Activated CD4-positive, alpha-beta T cell treated with anti-CD3 and anti-CD28 coated beads, Interleukin-2, amount 50 U/mL, for 24 hours (primary cell): Measurements from ENCODE around the gene TESK2.

ENCODE experiments used
- DNase-seq, 2 donors: peaks; one replicate each; pipeline ENCODE4 v3.0.0-alpha.2; 2020; ENCODE audit warnings: low read depth in 1 of 2, low spot score in 1 of 2

The TESK2 gene

DNA sequence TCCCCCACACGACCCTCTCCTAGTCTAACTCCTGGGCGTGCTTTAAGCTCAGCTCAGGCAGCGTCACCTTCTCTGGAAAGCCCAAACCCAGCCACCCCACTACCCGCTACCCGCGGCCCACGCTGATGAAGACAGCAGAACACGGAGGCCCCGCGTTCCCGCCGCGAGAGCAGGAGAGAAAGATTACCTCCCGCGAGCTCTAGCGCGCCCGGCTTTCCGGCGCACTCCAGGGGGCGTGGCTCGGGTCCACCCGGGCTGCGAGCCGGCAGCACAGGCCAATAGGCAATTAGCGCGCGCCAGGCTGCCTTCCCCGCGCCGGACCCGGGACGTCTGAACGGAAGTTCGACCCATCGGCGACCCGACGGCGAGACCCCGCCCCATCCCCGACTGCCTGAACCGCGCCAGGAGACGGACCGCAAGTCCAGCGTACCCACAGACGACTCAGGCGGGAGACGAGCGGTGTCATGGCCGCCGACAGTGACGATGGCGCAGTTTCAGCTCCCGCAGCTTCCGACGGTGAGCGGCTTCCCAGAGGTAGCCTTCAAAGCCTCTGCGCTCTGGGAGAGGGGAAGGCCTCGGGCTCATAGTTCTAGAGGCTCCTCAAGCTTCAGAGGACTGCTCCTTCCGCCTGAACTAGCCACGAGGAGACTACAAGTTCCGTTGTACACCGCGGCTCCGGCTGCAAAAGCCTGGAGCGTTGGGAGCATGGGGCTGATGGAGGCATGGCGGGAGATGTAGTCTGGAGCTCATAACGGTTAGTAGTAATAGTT, 151.0 kb downstream of the TESK2 start, which contains the start of the genes MUTYH and TOE1:
TSS of gene MUTYH (minus strand) at position 652 of the 770 bp plus-strand sequence. CDS start 5,935 bp downstream, outside the sequence.
TSS of gene TOE1 (plus strand) at position 382 of the 770 bp plus-strand sequence. CDS start at position 465, 83 bp downstream.
- peak; percentile 86 to 94 for DNase-seq

DNA sequence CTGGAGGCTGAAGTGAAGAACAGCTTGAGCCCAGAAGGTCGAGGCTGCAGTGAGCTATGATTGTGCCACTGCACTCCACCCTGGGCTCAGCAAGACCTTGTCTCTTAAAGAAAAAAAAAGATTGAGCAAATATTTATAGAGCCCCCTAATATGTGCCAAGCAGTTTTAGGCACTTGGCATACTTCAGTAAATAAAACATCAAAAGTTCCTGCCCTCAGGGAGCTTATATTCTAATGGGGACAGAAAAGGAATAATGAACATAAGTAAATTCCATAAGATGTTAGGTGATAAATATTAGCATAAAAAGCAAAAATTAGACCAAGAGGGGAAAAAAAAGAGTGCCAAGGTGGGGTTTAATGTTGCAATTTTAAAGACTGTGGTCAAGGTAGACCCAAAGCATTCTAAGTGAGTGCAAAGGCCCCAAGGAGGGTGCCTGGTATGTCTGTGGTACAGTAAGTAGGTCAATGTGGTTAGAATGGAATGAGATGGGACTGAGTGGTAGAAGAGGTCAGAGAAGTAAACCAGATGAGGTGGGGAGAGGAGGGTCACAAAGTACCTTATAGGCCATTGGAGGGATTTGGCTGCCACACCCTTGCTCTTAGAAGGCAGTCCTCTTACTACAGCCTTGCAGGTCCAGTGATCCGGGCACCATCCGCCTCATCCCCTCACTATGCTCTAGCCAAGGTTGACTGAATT, 153.2 kb downstream of the TESK2 start:
- DNase-seq: no peak

DNA sequence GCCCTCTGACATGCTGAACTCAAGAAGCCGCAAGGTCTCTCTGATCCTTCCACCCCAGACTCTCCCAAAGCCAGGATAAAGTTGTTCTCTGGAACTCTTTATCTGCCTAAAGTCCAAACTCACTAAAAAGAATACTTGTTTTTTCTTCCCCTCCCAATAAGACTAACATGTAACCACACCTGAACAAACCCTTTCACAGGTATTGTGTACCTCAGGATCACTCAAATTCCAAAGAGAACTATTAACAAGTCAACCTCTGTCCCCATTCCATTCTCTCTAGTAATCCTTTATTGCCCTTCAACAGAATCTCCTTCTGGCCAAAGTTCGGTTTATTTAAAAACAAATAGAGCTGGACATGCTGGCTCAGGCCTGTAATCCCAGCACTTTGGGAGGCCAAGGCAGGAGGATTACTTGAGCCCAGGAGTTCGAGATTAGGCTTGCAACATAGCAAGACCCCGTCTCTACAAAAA, 155.1 kb downstream of the TESK2 start:
- DNase-seq: no peak

DNA sequence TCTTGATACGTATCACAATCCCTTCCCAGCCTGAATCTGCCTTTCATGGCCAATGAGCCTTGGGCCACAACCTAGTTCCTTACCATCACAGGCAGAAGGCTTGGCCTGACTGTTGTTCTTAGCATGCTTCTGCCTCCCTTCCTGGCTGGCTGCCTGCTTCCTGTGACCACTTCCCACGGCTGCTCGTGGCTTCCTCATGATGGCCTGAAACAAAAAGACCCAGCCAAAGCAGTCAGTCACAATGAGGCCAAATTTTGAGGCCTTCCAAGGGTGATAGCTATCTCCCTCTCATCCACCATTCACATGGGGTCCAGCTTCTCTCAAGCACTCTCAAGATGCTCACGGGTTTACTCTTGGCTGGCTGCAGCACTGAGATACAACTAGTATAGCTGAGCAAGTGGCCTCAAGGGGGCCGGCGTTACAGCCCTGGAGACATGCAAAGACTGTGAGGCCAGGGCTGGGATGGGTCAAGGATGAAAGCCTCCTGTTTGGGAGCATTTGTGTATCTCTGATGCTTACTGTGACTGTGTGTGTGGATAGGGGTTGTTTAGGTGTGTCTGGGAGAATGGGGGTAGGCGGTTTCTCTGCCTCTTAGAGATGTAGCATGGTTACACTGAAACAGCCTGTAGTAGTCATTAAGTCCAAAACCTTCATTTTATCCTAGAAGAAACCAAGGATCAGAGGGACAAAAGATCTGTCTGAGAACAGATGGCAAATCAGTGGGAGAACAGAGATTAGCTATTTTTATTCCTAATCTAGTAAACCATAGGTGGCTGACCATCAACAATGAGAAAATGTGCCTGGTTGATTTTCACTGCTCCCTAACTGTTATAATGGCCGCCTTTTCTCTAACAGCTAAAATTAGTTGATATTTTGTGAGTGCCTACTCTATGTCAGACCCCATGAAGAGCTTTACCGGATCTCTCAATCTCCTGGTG, 156.4 kb downstream of the TESK2 start:
- no peak for DNase-seq

DNA sequence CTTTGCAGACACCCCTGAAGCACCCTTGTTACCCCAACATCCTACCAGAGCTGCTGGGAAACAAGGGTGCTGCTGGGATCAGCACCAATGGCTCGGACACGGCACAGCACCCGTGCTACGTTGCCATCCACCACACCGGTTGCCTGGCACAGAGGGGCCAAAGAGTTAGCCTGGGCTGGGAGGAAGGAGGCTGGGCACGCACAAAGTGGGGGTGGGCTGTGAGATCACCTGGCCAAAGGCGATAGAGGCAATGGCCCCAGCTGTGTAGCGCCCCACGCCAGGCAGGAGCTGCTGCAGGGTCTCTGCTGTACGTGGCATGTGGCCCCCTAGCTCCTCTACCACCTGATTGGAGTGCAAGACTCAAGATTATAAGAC, 158.6 kb downstream of the TESK2 start:
- no peak for DNase-seq

DNA sequence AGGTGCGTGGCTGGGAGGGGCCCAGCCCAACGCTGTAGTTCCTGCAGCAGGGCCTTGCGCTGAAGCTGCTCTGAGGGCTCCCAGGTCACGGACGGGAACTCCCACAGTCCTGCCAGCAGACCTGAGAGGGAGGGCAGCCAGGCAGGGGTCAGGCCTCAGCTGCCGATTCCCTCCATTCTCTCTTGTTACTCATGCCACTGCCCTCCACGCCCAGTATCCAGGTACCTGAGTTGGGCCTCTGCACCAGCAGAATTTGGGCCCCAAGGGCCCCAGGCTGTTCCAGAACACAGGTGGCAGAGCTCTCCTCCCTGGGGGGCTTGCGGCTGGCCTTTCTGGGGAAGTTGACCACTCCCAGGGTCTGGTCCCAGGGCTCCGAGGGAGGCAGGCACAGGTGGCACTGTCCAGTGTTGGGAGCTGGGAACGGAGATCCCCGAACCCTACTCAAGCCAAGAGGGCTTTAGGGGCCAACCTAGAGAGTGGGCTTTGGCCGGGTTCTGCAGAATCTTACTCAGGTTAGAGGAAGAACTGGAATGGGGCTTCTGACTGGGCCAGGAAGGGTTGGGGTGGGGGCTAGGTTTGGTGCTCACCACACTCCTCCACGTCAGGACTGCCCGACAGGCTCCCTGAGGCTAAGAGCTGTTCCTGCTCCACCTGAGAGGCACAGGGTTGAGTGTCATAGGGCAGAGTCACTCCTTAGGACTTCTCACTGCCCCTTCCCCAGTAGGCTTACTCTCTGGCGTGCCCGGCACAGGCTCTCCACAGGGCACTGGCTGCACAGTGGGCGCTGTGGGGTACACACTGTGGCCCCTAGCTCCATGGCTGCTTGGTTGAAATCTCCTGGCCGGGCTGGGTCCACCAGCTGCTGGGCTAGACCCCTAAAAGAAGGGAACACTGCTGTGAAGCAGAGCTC, 159.3 kb downstream of the TESK2 start:
- DNase-seq: no peak

DNA sequence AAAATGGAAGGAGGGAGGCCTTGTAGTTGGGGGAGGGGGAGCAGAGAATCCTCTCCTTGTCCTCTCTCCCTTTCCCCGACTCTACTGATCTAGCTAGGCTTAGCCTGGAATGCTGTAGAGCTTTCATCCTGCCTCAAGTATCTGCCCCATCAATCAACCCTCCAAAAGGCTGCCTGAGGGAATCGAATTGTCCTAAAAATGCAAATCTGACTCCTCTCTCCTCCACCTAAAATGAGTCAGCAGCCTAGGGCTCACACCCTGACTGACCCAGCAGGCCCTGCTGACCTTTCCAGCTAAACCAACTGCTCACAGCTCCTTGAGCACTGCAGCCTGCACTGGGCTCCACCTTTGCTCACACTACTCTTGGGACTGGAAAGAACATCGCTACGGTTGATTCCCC, 161.5 kb downstream of the TESK2 start:
- DNase-seq: no peak

DNA sequence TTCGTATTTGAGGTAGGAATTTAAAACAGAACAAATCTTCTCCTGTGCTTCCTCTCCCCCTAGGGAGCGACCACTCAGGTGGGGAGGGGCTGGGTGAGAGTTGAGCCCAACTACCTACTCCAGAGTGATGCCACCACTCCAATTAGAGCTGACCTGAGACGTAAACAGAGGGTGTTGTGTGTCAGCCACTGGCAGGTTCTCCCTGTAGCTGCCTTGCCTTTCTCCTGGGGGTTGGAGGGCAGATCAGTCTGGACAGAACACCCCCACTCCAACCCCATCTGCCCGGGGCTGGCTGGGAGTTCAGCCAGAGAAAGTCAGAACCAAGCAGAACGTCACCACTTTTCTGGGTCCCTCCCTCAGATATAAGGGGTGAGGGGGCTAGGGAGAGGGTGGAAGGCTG, 162.3 kb downstream of the TESK2 start:
- no peak for DNase-seq

DNA sequence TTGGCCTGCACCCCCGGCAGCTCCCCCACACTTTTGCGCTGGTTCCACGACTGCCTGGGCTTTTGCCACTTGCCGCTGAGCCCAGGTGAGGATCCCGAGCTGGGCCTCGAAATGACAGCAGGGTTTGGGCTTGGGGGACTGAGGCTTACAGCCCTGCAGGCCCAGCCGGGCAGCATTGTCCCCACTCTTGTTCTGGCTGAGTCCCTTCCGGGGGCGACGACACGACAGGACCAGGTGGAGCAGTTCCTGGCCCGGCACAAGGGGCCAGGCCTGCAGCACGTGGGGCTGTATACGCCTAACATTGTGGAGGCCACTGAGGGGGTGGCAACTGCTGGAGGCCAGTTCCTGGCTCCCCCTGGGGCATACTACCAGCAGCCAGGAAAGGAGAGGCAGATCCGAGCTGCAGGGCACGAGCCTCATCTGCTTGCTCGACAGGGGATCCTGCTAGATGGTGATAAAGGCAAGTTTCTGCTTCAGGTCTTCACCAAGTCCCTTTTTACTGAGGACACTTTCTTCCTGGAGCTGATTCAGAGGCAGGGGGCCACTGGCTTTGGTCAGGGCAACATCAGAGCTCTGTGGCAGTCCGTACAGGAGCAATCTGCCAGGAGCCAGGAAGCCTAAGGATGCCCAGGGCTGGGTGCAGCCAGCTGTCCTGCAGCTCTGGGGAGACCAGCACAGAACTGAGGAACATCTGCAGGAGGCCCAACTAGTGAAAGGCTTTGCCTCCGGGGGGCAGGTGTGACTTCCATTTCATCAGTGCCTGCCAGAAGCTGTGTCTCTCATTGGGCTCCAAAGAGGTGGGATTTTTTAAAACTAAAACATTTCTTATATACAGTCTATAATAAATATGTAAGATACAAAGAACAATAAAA, 163.1 kb downstream of the TESK2 start:
- DNase-seq: no peak

DNA sequence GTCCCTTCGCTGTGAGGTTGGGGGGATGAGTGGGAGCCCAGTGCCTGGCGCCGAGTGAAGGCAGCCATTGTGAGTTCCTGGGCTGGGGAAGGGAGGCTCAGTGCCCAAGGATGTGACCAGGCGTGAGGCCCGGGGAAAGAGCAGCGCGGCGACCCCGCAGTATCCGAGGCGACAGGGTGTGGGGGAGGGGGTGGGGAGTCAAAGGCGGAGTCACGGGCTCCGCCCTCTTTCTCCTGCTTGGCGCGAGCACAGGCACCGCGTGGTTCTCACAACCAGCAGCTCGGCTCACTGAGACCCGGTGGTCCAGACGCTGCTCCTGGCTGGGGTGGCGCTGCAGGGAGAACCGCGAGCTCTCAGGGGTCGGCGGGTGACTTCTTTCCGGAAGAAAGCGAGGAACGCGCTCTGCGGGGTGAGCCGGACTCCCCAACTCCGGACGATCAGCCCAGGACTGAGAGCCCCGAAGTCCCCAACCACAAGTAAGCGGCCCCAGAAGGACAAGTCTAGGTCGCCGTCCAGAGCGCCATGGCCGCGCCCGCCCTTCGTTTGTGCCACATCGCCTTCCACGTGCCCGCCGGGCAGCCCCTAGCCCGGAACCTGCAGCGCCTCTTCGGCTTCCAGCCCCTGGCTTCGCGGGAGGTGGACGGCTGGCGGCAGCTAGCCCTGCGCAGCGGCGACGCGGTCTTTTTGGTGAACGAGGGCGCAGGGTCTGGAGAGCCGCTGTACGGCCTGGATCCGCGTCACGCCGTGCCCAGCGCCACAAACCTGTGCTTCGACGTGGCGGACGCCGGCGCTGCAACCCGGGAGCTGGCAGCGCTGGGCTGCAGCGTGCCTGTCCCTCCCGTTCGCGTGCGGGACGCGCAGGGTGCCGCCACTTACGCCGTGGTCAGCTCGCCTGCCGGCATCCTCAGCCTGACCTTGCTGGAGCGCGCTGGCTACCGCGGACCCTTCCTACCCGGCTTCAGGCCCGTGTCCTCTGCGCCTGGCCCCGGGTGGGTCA, 164.0 kb downstream of the TESK2 start, which contains the start of gene HPDL:
TSS of gene HPDL (plus strand) at position 269 of the 997 bp plus-strand sequence. CDS start at position 523, 254 bp downstream.
- DNase-seq: peak; percentile 48 to 72

DNA sequence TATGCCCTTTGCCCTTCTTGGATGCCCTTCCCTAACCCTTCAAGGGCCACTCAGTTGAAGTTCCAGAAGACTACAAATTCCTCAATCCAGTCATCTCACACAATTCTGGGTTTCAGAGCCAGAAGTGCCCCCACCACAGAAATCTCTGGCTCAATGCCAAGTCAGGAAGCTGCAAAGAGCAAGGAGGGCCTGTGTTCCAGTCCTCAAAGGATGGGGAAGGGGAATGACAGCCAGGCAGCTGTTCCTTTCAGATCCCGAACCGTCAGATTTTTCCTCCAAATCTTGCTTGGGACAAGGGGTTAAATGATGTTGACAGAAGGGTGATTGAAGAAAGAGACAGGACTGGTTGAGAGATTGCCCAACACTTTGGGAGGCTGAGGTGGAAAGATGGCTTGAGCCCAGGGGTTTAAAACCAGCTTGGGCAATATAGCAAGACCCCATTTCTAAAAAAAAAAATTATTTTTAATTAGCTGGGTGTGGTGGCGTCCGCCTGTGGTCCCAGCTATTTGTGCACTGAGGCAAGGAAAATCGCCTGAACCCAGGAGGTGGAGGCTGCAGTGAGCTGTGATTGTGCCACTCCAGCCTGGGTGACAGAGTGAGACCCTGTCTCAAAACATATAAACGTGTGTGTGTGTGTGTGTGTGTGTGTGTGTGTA, 165.0 kb downstream of the TESK2 start:
- DNase-seq: no peak

DNA sequence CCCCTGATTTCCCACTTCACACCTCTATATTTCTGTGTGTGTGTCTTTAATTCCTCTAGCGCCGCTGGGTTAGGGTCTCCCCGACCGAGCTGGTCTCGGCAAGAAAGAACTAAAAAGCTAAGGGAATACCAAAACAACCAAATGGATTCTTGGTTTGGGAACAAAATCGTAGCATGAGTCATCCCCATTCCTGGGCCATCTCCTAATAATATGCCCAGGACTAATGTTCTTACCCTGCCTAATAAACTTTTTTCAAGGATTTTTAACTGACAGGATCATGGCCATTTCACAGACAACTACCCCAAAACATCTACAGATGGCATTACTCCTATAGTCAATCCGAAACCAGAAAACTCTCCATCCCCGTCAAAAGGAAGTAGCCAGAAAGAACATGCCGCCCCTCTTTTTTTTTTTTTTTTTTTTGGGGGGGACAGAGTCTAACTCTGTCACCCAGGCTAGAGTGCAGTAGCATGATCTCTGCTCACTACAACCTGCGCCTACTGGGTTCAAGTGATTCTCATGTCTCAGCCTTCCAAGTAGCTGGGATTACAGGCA, 168.4 kb downstream of the TESK2 start:
- DNase-seq: no peak

DNA sequence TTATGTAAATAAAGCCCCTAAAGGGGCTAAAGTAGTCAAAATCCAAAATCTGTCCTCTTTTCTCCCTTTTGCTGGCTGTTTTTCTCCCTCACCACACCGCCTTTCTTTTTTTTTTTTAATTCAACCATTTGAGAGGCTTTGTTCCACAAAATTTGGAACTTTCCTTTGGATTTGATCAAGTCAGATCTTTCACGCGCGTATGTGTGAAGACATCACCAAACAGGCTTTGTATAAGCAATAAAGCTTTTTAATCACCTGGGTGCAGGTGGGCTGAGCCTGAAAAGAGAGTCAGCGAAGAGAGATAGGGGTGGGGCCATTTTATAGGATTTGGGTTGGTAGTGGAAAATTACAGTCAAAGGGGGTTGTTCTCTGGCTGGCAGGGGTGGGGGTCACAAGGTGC, 169.5 kb downstream of the TESK2 start:
- DNase-seq: no peak

DNA sequence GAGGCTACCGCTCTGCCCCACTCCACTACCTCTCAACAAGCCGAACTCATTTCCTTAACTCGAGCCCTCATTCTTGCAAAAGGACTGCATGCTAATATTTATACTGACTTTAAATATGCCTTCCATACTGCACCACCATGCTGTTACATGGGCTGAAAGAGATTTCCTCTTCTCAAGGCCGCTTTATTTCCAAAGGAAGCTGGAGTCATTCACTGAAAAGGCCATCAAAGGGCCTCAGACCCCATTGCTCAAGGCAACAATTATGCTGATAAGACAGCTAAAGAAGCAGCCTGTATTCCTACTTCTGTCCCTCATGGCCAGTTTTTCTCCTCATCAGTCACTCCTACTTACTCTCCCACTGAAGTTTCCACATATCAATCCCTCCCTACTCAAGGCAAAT, 171.2 kb downstream of the TESK2 start:
- DNase-seq: no peak

DNA sequence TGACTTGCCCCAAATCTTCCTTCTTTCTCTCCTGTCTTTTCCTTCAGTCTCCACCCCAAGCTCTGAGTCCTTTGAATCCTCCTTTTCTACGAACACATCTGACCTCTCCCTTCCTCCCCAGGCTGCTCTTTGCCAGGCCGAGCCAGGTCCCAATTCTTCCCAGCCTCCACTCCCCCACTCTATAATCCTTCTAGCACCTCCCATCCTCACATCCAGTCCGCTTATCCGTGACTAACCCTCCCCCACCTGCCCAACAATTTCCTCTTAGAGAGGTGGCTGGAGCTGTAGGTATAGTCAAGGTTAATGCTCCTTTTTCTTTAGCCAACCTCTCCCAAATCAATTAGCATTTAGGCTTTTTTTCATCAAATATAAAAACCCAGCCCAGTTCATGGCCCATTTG, 173.8 kb downstream of the TESK2 start:
- DNase-seq: no peak

DNA sequence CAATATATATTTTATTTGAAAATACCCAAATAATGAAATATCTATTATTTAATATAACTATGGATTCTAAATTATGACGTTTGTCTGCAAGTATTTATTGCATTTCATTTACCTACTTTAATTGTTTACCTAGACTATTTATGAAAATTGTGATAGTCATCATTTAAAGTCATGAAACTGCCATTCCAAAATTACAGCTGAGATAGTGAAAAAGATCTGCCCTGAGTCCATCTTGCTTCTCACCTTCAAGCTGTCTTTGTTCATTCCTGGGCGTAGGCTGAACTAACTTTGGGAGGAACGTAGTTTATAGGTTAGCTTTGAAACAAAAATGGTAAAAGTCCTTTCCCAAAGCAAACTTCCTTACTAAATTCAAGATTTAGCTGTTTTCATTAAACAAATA, 176.7 kb downstream of the TESK2 start:
- DNase-seq: no peak

DNA sequence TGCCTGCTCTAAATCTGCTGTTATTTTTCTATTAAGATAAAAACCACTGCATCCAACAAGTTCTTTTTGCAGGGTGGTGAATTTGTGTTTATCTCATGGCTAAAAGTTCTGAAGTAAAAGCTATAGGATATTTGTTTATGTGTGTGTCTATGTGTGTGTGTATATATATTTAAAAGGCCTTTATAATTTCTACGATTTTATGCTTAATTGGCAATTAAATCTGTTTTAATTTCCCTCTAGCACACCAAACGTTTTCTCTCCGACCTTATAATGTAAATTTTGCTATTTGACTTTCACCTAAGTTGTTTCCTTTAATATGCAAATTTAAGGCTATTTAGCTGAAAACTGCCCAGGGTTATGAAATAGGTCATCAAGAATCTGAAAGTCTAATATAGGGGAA, 184.1 kb downstream of the TESK2 start:
- no peak for DNase-seq
